DOHH2 (cell line): ENCODE results near the gene F13A1.

Experiments
- H3F3A ChIP-seq: fragments of 200-600 bp; sonication (generic), shearing (Covaris generic); 2 replicates; pipeline ENCODE4 v1.6.0; 2016; ENCODE audit warnings: antibody characterized with exemption, mild to moderate bottlenecking; ENCODE audit not compliant: control insufficient read depth, insufficient read depth
- H3K27ac ChIP-seq: fragments of 200-600 bp; sonication (generic); 2 replicates; pipeline ENCODE4 v1.5.1; 2014; ENCODE audit warnings: low read depth, mild to moderate bottlenecking, low read length, moderate library complexity
- H3K27me3 ChIP-seq: fragments of 200-600 bp; sonication (generic); 2 replicates; pipeline ENCODE4 v1.6.1; 2014; ENCODE audit warnings: mild to moderate bottlenecking, low read length, mixed read lengths; ENCODE audit not compliant: control insufficient read depth
- H3K36me3 ChIP-seq: fragments of 200-600 bp; sonication (generic); 2 replicates; pipeline ENCODE4 v1.6.1; 2014; ENCODE audit warnings: mild to moderate bottlenecking, low read length, moderate library complexity, mixed read lengths; ENCODE audit not compliant: control insufficient read depth
- H3K4me1 ChIP-seq: fragments of 200-600 bp; sonication (generic); 2 replicates; pipeline ENCODE4 v1.6.1; 2014; ENCODE audit warnings: mild to moderate bottlenecking, low read length, mixed read lengths; ENCODE audit not compliant: control insufficient read depth
- H3K4me2 ChIP-seq: fragments of 200-600 bp; sonication (generic); 2 replicates; pipeline ENCODE4 v1.6.0; 2014; ENCODE audit warnings: mild to moderate bottlenecking, low read length, moderate library complexity
- H3K4me3 ChIP-seq: fragments of 200-600 bp; sonication (generic); 2 replicates; pipeline ENCODE4 v1.5.1; 2014; ENCODE audit warnings: mild to moderate bottlenecking, low read length, mixed read lengths
- H3K79me2 ChIP-seq: fragments of 200-600 bp; sonication (generic); 2 replicates; pipeline ENCODE4 v1.6.1; 2014; ENCODE audit warnings: mild to moderate bottlenecking, low read length, mixed read lengths; ENCODE audit not compliant: control insufficient read depth
- H3K9me2 ChIP-seq: fragments of 200-600 bp; sonication (generic); replicated peaks from 2 replicates; pipeline ENCODE4 v1.6.1; 2014; ENCODE audit warnings: mild to moderate bottlenecking, low read length, mixed read lengths; ENCODE audit not compliant: control insufficient read depth
- H3K9me3 ChIP-seq: fragments of 200-600 bp; sonication (generic); 2 replicates; pipeline ENCODE4 v1.6.1; 2014; ENCODE audit warnings: antibody characterized with exemption, low read length, mixed read lengths; ENCODE audit not compliant: control insufficient read depth, insufficient read depth
- H4K20me1 ChIP-seq: fragments of 200-600 bp; sonication (generic); 2 replicates; pipeline ENCODE4 v1.6.0; 2014; ENCODE audit warnings: low read depth, mild to moderate bottlenecking, antibody characterized with exemption, low read length, moderate library complexity; ENCODE audit not compliant: control insufficient read depth, insufficient read depth
- CTCF ChIP-seq: fragments of 200-600 bp; sonication (generic); IDR thresholded peaks from one replicate; pipeline ENCODE4 v1.5.1; 2014; ENCODE audit warnings: antibody characterized with exemption, mild to moderate bottlenecking, low read depth, low read length; ENCODE audit not compliant: poor library complexity, severe bottlenecking
- EZH2phosphoT487 ChIP-seq: fragments of 200-600 bp; sonication (generic); IDR thresholded peaks from 2 replicates; pipeline ENCODE4 v1.6.1; 2017; ENCODE audit warnings: borderline replicate concordance, mild to moderate bottlenecking, antibody characterized with exemption, low read length, moderate library complexity, mixed read lengths

F13A1 gene

DNA sequence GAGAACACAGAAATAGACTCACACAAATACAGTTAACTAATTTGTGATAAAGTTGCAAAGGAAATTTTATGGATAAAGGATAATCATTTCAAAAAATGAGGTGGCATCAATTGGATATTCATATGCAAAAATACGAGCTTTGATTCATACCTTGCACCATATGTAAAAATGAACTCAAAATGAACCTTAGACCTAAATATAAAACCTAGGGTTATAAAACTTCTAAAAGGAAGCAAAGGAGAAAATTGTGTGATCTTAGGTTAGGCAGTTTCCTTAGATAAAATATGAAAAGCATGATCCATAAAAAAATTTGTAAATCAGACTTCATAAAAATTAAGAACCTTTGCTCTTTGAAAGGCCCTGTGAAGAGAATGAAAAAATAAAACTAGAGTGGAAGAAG, 85.5 kb downstream of the F13A1 start:
- Histone ChIP-seq H3K9me2 (no peaks in the 10 kb centered on the region), H3K36me3 (no peaks in the 10 kb centered on the region), H3K4me2 (no peak overlapping the region), H3F3A (no peaks in the 10 kb centered on the region), H3K9me3 (no peaks in the 10 kb centered on the region), H3K79me2 (no peaks in the 10 kb centered on the region), H3K27ac (no peak overlapping the region), H3K27me3 (no peaks in the 10 kb centered on the region), H4K20me1 (no peaks in the 10 kb centered on the region), H3K4me3 (no peak overlapping the region), H3K4me1 (peaks cover 7% of the 10 kb centered on the region; the same call in 1 of the 2 replicates)
- TF ChIP-seq EZH2phosphoT487 (no peak), CTCF (no peak)

DNA sequence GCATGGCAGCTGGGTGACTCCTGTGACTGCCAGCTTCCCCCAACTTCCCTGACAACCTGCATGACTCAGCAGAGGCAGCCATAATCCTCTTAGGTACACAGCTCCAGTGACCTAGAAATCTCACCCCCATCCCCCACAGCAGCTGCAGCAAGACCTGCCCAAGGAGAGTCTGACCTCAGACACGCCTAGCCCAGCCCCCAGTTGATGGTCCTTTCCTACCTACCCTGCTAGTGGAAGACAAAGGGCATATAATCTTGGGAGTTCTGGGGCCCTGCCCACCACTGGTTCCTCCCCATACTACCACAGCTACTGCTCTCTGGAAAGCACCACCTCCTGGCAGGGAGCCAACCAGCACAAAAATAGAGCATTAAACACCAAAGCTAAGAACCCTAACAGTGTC, 90.2 kb downstream of the F13A1 start:
- H3F3A ChIP-seq, result no peaks in the 10 kb centered on the region
- H3K9me2 ChIP-seq, result no peaks in the 10 kb centered on the region
- H3K27me3 ChIP-seq, result no peaks in the 10 kb centered on the region
- no peaks in the 10 kb centered on the region for H4K20me1 ChIP-seq
- no peaks in the 10 kb centered on the region for H3K79me2 ChIP-seq
- no peak overlapping the region for H3K4me2 ChIP-seq
- no peaks in the 10 kb centered on the region for H3K9me3 ChIP-seq
- peaks cover 8% of the 10 kb centered on the region; the same call in 1 of the 2 replicates for H3K4me1 ChIP-seq
- TF ChIP-seq EZH2phosphoT487 (no peak), CTCF (no peak)
- no peak overlapping the region for H3K27ac ChIP-seq
- no peaks in the 10 kb centered on the region for H3K36me3 ChIP-seq
- no peak overlapping the region for H3K4me3 ChIP-seq

GRCh38 chr6:6227896-6228295, 92.6 kb downstream of the F13A1 start:
- no peaks in the 10 kb centered on the region for H3K27me3 ChIP-seq
- no peak overlapping the region for H3K27ac ChIP-seq
- no peaks in the 10 kb centered on the region for H3K79me2 ChIP-seq
- H3F3A ChIP-seq, result no peaks in the 10 kb centered on the region
- no peaks in the 10 kb centered on the region for H4K20me1 ChIP-seq
- no peaks in the 10 kb centered on the region for H3K9me2 ChIP-seq
- TF ChIP-seq CTCF, result no peak
- TF ChIP-seq EZH2phosphoT487, result no peak
- no peaks in the 10 kb centered on the region for H3K36me3 ChIP-seq
- peaks cover 8% of the 10 kb centered on the region; the same call in 1 of the 2 replicates for H3K4me1 ChIP-seq
- no peaks in the 10 kb centered on the region for H3K9me3 ChIP-seq
- H3K4me3 ChIP-seq, result no peak overlapping the region
- no peak overlapping the region for H3K4me2 ChIP-seq
